WTC11 (cell line): ENCODE data around the gene GRM4.

Source experiments
- CREB1 ChIP-seq: sonication (generic); formaldehyde crosslinking; IDR thresholded peaks from 2 replicates; pipeline ENCODE4 v1.8.0; 2023; ENCODE audit warnings: mild to moderate bottlenecking, missing genetic modification reagents
- FOXP1 ChIP-seq: sonication (generic); formaldehyde crosslinking; IDR thresholded peaks from 2 replicates; pipeline ENCODE4 v1.8.0; 2022; ENCODE audit warnings: missing genetic modification reagents, mild to moderate bottlenecking, moderate library complexity, borderline replicate concordance
- NR2C2 ChIP-seq: sonication (generic); formaldehyde crosslinking; IDR thresholded peaks from 2 replicates; pipeline ENCODE4 v1.8.0; 2022; ENCODE audit warnings: mild to moderate bottlenecking, missing genetic modification reagents
- OVOL2 ChIP-seq: fragments of 250-450 bp; sonication (Bioruptor Pico); IDR thresholded peaks from 2 replicates; pipeline ENCODE4 v1.9.0; 2021; ENCODE audit warnings: mild to moderate bottlenecking, borderline replicate concordance
- ZBTB21 ChIP-seq: sonication (generic); formaldehyde crosslinking; IDR thresholded peaks from 2 replicates; pipeline ENCODE4 v1.8.1; 2023; ENCODE audit warnings: mild to moderate bottlenecking, missing genetic modification reagents, borderline replicate concordance
- ZNF416 ChIP-seq: fragments of 250-450 bp; sonication (Bioruptor Pico); IDR thresholded peaks from 2 replicates; pipeline ENCODE4 v1.9.0; 2021; ENCODE audit warnings: mild to moderate bottlenecking, inconsistent platforms
- TF ChIP-seq, protein P1 (sequence below): fragments of 200-600 bp; IDR thresholded peaks from 2 replicates; pipeline ENCODE4 v1.8.0; 2022; ENCODE audit warnings: antibody characterized with exemption
- TF ChIP-seq, protein P2 (sequence below): sonication (generic); formaldehyde crosslinking; IDR thresholded peaks from 2 replicates; pipeline ENCODE4 v1.8.1; 2023; ENCODE audit warnings: mild to moderate bottlenecking, moderate library complexity, missing genetic modification reagents
- TF ChIP-seq, protein P3 (sequence below): sonication (generic); formaldehyde crosslinking; IDR thresholded peaks from 2 replicates; pipeline ENCODE4 v1.8.1; 2022; ENCODE audit warnings: low read depth, missing genetic modification reagents, borderline replicate concordance

DNA sequence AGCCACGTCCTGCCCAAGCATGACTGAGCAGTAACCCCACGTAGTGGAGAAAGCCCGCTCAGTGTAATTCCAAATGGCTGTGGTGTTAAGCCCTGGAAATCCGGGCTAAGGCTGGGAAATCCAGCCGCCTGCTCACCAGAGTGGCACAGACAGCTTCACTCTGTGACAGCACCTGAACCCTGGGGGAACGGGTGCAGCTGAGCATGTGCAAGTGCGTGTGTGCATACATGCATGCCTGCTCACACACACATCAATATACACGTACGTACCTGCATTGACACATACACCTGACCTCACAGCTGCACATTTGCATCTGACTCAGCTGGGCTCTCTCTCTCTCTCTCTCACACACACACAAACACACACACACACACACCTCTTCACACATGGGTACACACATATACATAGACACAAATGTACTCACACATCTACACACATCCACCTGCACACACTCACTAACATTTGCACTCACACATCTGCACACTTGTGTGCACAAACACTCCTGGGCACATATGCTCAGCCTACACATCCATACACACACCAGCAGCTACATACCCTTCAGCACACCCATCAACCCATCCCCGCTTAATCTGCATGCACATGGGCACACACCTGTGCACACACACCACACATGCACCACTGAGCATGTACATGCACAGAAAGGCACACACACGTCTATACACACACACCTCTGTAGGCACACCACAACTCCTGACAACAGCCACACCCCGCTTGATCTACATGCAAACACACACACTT lies 114.1 kb downstream of the GRM4 start:
- TF ChIP-seq NR2C2 (CRISPR knock-in tag), result no peak
- TF ChIP-seq ZNF416 (CRISPR knock-in tag), result no peak
- no peak for TF ChIP-seq ZBTB21 (CRISPR knock-in tag)
- TF ChIP-seq, protein P1, sequence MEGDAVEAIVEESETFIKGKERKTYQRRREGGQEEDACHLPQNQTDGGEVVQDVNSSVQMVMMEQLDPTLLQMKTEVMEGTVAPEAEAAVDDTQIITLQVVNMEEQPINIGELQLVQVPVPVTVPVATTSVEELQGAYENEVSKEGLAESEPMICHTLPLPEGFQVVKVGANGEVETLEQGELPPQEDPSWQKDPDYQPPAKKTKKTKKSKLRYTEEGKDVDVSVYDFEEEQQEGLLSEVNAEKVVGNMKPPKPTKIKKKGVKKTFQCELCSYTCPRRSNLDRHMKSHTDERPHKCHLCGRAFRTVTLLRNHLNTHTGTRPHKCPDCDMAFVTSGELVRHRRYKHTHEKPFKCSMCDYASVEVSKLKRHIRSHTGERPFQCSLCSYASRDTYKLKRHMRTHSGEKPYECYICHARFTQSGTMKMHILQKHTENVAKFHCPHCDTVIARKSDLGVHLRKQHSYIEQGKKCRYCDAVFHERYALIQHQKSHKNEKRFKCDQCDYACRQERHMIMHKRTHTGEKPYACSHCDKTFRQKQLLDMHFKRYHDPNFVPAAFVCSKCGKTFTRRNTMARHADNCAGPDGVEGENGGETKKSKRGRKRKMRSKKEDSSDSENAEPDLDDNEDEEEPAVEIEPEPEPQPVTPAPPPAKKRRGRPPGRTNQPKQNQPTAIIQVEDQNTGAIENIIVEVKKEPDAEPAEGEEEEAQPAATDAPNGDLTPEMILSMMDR, result no peak
- TF ChIP-seq FOXP1 (CRISPR knock-in tag), result no peak
- TF ChIP-seq, protein P2, sequence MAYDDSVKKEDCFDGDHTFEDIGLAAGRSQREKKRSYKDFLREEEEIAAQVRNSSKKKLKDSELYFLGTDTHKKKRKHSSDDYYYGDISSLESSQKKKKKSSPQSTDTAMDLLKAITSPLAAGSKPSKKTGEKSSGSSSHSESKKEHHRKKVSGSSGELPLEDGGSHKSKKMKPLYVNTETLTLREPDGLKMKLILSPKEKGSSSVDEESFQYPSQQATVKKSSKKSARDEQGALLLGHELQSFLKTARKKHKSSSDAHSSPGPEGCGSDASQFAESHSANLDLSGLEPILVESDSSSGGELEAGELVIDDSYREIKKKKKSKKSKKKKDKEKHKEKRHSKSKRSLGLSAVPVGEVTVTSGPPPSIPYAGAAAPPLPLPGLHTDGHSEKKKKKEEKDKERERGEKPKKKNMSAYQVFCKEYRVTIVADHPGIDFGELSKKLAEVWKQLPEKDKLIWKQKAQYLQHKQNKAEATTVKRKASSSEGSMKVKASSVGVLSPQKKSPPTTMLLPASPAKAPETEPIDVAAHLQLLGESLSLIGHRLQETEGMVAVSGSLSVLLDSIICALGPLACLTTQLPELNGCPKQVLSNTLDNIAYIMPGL (CRISPR knock-in tag), result no peak
- no peak for TF ChIP-seq OVOL2
- TF ChIP-seq CREB1, result no peak
- TF ChIP-seq, protein P3, sequence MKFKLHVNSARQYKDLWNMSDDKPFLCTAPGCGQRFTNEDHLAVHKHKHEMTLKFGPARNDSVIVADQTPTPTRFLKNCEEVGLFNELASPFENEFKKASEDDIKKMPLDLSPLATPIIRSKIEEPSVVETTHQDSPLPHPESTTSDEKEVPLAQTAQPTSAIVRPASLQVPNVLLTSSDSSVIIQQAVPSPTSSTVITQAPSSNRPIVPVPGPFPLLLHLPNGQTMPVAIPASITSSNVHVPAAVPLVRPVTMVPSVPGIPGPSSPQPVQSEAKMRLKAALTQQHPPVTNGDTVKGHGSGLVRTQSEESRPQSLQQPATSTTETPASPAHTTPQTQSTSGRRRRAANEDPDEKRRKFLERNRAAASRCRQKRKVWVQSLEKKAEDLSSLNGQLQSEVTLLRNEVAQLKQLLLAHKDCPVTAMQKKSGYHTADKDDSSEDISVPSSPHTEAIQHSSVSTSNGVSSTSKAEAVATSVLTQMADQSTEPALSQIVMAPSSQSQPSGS (CRISPR knock-in tag), result no peak
